GM19099 (cell line): ENCODE data around the gene PLEKHA6.

Experiments used
- POLR2A ChIP-seq: IDR thresholded peaks from 3 replicates; pipeline ENCODE4 v1.6.1; 2011; ENCODE audit warnings: low read depth; ENCODE audit not compliant: insufficient read length; ENCODE audit errors: extremely low read depth

PLEKHA6 gene

DNA sequence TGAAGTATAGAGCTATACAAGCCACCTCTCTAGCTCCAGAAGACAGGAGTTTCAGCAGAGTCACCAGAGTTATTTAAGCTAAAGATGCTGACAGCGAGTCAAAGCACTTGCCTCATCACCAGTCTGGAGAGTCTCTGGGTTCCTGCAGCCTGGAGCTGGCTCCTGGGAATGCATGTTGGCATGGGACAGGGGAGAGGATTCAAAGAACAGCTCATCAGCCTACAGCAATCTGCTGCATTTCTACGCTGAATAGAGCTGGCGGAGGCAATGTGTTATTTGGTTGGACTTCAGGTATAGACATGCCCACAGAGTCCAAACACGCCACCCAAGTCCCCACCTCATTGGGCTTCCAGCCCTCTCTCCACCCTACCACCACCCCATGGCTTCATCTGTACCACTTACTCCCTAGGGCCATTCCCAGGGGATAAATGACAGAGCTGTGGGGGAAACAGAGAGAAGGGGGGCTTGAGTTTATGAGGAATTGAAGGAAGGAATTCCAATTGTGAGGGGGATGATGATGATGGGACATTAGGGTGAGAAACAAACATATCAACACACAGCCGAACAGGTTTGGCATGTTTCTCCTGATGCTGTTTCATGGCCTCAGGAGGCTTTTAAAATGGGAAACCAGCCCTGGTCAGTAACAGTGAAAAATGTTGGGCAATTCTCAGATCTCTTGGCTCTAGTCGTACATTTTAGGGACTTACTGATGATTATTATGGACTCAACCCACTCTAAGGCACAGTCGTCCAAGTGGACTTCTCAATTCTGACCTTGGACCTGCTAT, 58.4 kb downstream of the PLEKHA6 start:
- no peak for TF ChIP-seq POLR2A

DNA sequence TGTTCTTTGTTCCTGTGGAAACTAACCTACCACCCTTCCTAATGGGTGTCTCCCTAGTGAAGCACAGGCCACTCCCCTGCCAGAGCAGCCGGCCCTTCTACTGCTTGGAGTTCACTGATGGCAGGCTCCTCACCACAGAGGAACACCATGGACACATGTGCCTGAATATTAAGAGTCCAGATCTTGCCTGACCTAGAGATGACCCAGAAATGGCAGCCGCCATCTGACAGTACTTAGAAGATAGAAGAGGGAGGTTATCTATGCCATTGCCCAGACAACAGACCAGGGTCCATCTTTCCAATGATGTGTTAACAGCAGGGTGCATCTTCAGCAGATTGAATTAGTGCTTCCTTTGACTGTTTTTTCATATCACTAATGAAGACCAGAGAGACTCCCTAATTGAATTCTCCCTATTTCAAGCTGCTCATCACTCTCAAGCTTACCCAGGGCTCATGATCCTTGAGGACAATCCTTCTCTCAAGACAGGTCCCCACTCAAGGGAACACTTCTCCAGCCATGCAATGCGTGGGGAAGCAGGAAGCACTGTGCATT, 59.8 kb downstream of the PLEKHA6 start:
- no peak for TF ChIP-seq POLR2A

DNA sequence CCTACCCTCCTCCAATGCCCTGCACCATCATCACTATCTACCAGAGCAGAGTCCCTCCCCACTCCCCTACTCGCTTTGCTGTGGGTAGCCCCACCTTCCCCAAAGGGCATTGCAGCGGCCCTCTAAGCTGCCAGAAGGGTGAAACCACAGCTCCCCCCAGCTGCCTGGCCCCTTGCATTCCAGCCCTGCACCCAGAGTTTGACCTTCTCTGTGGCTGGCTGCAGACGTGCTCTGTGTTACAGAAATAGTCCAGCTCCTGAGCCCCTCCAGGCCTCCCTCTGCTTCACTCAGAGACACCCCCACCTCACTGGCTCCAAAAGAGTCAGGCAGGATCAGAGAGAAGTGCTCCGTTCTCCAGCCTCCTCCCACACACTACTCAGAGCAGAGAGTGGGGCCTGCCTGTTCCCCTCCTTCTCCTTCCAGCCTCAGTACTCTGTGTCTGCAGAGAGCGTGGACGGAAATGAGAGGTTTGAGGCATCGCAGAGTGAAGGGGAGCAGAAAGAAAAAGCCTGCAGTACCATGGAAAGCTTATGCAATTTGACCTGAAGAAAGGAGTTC, 63.2 kb downstream of the PLEKHA6 start:
- TF ChIP-seq POLR2A, result no peak

DNA sequence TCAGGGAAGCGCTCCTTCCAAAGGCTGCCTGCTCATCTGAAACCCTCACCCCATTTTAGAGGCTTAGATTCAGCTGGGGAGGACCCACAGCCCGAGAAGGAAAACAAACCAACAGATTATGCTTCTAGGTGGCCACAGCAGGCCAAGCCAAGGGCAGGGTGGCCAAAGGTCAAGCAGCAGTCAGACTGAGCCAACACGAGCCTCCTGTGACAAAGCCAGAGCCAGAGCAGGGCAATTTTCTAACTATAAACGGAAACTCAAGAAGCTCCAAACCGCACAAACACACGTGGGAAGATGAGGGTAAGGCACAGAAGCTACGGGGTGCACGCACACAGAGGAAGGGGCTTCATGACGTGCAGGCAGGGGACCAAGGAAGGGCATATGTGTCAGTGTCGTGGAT, 64.1 kb downstream of the PLEKHA6 start:
- TF ChIP-seq POLR2A, result no peak

DNA sequence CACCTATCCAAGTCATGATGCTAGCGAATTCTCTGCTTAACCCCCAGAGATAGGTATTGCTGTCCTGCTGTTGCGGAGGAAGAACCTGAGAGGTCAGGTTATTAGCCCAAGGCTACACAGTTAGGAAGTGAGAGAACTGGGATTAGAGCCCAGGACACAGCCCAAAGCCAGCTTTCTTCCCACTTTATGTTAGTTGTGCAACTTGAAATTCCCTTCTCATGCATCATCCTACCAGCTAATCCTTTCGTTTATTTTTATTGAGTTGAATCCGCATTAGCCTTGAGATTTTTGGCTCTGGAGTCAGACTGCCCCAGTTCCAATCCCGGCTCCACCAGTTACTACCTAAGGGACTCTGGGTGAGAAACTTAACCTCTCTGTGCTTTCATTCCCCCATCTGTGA, 65.4 kb downstream of the PLEKHA6 start:
- TF ChIP-seq POLR2A, result no peak

DNA sequence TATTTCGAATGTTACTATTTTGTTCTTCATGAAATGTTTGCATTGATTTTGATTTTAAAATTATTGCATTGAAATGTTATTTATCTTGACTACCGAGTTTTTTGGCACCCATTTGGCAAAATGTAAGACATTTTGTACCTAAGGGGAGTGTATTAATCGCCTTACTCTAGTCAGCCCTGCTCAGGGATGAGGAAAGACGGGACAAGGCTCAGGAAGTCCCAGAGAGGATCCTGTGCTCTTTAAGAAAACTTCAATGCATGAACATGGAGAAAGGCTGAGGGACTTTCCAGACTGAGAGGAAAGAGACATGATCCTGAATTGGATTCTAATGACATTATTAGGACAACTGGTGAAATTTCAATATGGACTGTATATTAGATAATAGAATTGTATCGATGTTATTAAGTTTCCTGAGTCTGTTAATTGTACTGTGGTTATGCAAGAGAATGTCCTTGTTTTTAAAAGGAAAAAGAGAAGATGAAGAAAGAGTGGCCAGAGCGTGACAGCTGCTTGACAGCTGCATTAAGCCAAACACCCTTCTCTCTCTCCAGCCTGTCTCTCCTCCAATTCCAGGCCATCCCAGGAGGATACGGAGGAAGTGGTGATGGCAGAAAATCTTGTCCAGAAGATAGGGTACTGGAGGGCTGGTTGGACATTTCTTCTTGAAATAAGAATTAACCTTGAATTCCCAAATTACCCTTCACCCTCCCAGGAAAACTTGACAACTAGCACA, 66.0 kb downstream of the PLEKHA6 start:
- no peak for TF ChIP-seq POLR2A

DNA sequence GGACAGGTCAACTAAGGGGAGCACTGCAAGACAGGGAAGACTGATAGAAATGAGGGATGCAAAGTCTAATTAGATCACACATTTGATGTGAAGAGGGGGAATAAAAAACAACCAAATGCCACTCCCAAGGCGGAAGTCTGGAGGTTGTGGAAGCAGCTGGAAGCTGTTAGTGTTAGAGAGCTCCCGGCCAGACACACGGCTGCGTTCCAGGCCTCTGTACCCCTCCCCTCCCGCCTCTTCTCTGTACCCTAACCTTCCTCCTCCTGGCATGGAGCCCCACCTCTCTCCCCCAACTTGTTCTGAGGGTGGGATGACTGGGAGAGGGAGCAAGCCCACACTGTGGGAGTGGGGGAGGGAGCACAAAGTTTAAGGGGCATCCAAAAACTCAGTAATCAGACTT, 67.0 kb downstream of the PLEKHA6 start:
- no peak for TF ChIP-seq POLR2A

DNA sequence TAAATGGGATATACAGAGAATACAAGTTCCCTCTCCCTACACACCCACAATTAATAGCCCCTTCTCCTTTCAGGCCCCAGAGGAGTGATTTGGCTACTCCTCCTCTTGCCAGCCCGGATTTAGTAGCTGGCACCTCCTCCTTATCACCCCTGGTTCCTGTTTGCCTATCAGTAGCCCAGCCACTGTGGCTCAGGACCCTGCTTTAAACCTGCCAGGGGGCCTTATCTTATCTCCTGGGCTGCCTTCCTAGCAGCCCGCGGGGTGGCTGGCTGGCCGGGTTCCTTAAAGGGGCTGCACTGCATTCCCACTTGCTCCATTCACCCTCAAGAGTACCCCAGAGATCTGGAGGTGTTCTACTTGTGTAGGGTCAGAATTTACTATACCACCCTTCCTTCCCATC, 70.4 kb downstream of the PLEKHA6 start:
- no peak for TF ChIP-seq POLR2A

DNA sequence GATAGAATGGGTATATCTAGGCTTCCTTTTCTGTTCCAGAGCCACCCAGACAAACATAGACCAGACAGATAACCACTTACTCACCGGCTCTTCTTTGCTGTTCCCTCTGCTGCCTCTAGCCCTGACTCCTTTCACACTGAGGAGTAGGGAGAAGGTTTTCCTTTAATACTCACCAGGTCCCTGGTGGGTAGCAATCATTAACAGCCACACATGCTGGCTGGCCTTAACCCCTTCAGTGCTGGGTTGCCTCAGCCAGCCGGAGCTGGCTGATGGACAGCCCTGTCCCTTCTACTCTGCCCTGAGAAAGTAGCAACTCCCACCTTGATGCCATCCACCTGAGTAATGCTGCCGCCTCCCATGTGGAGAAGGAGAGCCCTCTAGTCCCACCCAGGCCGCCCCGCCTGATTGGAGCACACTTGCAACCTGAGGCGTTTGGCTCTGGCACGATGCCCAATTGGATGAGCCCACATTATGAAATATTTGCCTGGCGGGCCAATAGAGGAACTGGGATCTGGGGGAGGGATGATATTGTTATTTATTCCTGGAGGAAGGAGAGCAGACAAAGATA, 71.6 kb downstream of the PLEKHA6 start:
- TF ChIP-seq POLR2A, result no peak

DNA sequence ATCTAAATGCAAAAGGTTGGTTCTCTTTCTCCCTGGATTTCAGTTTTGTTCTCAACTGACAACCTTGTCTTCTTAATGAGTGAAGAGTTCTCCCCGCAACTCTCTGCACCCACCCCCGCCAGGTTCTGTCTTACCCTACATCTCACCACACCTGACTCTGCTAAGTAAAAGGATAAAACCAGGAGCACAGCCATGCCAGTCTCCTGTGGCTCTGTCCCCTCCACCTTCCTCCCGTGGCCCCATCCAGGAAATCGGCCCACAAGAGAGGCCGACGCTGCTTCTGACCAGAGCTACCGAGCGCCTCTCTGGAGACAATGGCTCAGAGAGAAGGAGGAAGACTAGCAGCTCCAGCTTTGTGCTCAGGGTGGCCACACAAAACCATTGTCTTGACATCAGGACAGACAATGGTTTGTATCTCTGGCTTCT, 72.2 kb downstream of the PLEKHA6 start:
- TF ChIP-seq POLR2A, result no peak

DNA sequence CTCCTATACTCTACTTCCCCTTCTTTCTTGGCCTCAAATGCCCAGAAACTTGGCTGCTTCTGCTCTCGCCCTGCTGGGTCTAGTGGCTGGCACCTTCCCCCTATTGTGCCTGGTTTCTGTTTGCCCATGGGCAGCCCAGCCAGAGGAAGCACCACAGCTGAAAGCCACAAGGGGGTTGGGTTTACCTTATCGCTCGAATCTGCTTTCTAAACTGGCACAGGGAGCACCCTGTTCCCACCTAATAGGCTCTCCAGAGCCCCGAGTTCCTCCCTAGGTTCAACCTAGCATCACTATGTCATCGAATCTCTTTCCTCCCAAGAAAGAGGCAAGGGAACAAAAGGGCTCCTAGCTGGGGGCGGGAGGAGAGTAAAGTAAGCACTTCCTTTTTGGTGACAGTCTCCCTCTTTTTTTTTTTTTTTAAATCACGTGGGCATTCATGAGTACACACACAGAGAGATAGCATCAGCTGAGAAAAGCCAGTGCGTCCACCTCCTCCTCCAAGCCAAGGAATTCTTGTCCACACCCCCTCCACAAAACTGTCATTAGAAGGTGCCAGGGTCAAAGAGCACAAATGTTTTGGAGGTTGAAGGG, 72.8 kb downstream of the PLEKHA6 start:
- TF ChIP-seq POLR2A, result no peak

DNA sequence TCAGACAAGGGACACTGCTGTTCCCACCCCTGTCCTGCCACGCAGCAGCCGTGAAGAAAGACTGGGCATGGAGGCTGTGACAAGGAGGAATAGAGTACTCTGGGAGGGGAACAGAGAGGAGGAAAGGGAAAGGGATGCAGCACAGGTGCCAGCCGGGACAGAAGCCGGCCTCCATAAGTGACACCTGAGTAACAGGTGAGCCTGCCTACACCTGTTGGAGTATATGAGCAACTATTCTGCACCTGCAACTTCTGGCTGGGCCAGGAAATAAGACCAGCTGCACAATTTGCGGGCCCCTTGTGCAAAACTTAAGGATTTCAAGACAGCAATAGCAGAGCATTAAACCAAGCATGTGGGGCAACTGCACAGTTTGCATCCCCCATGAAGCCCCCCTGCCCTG, 73.4 kb downstream of the PLEKHA6 start:
- no peak for TF ChIP-seq POLR2A

DNA sequence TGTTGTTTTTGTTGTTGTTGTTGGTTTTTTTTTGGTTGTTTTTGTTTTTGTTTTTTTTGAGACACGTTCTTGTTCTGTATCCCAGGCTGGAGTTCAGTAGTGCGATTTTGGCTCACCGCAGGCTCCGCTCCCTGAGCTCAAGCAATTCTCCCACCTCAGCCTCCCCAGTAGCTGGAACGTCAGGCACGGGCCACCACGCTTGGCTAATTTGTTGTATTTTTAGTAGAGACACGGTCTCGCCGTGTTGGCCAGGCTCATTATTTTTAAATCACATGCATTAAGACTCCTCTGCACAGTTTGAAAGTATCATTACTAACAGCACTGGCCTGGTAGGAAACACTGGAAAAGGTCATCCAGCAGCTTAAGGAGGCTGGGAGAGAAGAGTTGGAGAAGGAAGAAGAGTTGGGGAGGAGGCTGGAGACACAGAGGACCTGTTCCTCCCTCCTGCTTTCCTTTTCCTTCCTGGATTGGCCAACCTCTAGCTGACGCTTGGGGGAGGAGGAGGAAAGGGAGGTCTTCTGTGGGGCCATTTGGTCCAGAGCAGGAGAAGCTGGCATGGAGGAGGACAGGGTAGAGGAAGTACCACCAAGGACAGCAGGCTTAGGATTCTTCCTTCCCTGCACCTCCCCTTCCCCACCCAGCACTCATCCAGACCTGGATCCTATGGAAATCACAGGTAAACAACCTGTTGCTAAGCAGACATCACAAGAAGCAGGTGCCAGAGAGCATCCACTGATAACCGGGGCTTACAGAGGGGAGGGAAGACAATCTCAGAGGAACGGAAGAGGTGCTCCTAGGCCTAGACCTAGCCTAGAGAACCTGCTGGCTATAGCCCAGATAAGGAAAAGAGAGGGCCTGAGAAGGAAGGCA, 74.1 kb downstream of the PLEKHA6 start:
- TF ChIP-seq POLR2A, result no peak

DNA sequence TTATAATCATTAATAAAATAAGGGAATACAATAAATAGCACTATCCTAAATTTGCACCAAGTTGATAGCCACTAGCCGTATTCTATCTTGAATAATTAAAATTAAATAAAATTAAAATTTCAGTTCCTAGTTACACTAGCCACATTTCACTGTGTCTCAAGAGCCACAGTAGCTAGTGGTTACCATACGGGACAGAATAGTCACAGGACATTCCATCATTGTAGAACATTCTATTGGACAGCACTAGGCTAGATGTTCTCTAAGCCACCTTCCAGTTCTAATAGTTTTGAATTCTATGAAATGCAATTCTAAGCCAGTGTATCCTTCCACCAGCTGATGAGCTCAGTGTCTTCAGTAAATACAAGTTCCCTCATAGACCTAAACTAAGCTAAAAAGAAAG, 74.8 kb downstream of the PLEKHA6 start:
- TF ChIP-seq POLR2A, result no peak
